HCT116 (cell line): Measurements from ENCODE around the gene GDPD2. TPM values are rescaled to one million over a fixed set of nuclear protein-coding genes. Genes with fewer than 3 reads are reported as not detected.

Source experiments
- ATAC-seq: fragments of 200-7000 bp; cut with Tn5 transposase; 2 replicates; pipeline ENCODE4 v1.9.1; 2020; ENCODE audit warnings: mild to moderate bottlenecking, moderate library complexity
- BruUV-seq: library from RNA; stranded (reverse); fragments of 400-500 nt; replicated peaks from 2 replicates; lab custom pipeline; 2021; lab: Mats Ljungman, UMichigan
- CTCF ChIA-PET: fragments of 300-600 bp; sonication (Branson Sonifier 250); formaldehyde crosslinking; loops from one replicate; lab custom pipeline; 2021; ENCODE audit warnings: antibody characterized with exemption; lab: Charles Lee
- POLR2A ChIA-PET: fragments of 300-600, 350-600 bp; sonication (Branson Sonifier 250); formaldehyde crosslinking; loops from one replicate; lab custom pipeline; 2021; ENCODE audit warnings: antibody characterized with exemption; lab: Charles Lee
- RAD21 ChIA-PET, 2 experiments: fragments of 300-600 bp; sonication (Branson Sonifier 250); formaldehyde crosslinking; loops; one replicate each; lab custom pipeline; 2023; ENCODE audit warnings: low total read pairs in 2 of 2; ENCODE audit not compliant: uncharacterized antibody in 2 of 2, unreplicated experiment in 2 of 2, low non-redundant PET in 1 of 2; lab: Charles Lee
- DNase-seq: peaks from one replicate; pipeline ENCODE4 v3.0.0-alpha.2; 2010; ENCODE audit warnings: low read depth, low spot score
- H2AFZ ChIP-seq: fragments of 200-600 bp; shearing (Covaris generic), sonication (generic); 2 replicates; pipeline ENCODE4 v1.6.1; 2017; ENCODE audit warnings: low read depth, mixed run types, mixed read lengths, antibody characterized with exemption, low read length; ENCODE audit not compliant: poor library complexity, severe bottlenecking
- H3K27ac ChIP-seq: 2 replicates; pipeline ENCODE4 v1.5.1; 2012; ENCODE audit warnings: low read depth, low read length
- H3K27me3 ChIP-seq: fragments of 200-600 bp; sonication (generic); 2 replicates; pipeline ENCODE4 v1.6.1; 2016; ENCODE audit warnings: mixed run types, low read length, mixed read lengths; ENCODE audit not compliant: insufficient read depth
- H3K36me3 ChIP-seq, 2 experiments: fragments of 200-500 bp in 1 of 2; fragments of 200-600 bp in 1 of 2; sonication (Bioruptor generic) in 1 of 2; sonication (generic) in 1 of 2; 2 replicates each; pipeline versions ENCODE4 v1.5.1 to v1.6.1; 2014 to 2016; ENCODE audit warnings: low read length in 2 of 2, inconsistent platforms in 1 of 2, mixed read lengths in 1 of 2, mixed run types in 1 of 2; ENCODE audit not compliant: insufficient read depth in 2 of 2, control insufficient read depth in 1 of 2
- H3K4me1 ChIP-seq, 2 experiments: fragments of 200-600 bp in 1 of 2; sonication (generic) in 1 of 2; 2 replicates each; pipeline versions ENCODE4 v1.5.1 to v1.6.1; 2012 to 2017; ENCODE audit warnings: low read length in 2 of 2, inconsistent platforms in 1 of 2, mild to moderate bottlenecking in 1 of 2, mixed read lengths in 1 of 2, mixed run types in 1 of 2, moderate library complexity in 1 of 2; ENCODE audit not compliant: insufficient read depth in 2 of 2, control insufficient read depth in 1 of 2
- H3K4me2 ChIP-seq: fragments of 200-600 bp; sonication (generic); 2 replicates; pipeline ENCODE4 v1.6.1; 2017; ENCODE audit warnings: mixed run types, low read length, mixed read lengths
- H3K4me3 ChIP-seq, 2 experiments: fragments of 200-600 bp in 1 of 2; sonication (generic) in 1 of 2; replicated peaks in 1 of 2; 2 replicates each; pipeline ENCODE4 v1.5.1; 2011 to 2016; ENCODE audit warnings: low read length in 2 of 2, control low read depth in 1 of 2, low read depth in 1 of 2, mild to moderate bottlenecking in 1 of 2, mixed read lengths in 1 of 2, mixed run types in 1 of 2
- H3K79me2 ChIP-seq: fragments of 200-600 bp; sonication (generic); 2 replicates; pipeline ENCODE4 v1.6.1; 2017; ENCODE audit warnings: mild to moderate bottlenecking, mixed run types, low read length, moderate library complexity, mixed read lengths; ENCODE audit not compliant: insufficient read depth
- H3K9ac ChIP-seq: fragments of 200-600 bp; sonication (generic); 2 replicates; pipeline ENCODE4 v1.6.1; 2016; ENCODE audit warnings: low read length, mixed read lengths
- H3K9me2 ChIP-seq: fragments of 200-600 bp; sonication (generic), shearing (Covaris generic); 2 replicates; pipeline ENCODE4 v1.6.1; 2017; ENCODE audit warnings: mixed run types, mild to moderate bottlenecking, moderate library complexity; ENCODE audit not compliant: insufficient read depth
- H3K9me3 ChIP-seq, 2 experiments: fragments of 200-500 bp in 1 of 2; fragments of 200-600 bp in 1 of 2; sonication (Bioruptor generic) in 1 of 2; sonication (generic) in 1 of 2; 2 replicates each; pipeline ENCODE4 v1.6.1; 2014 to 2017; ENCODE audit warnings: low read length in 2 of 2, mixed read lengths in 2 of 2, inconsistent platforms in 1 of 2, low read depth in 1 of 2, mild to moderate bottlenecking in 1 of 2, mixed run types in 1 of 2, moderate library complexity in 1 of 2; ENCODE audit not compliant: control insufficient read depth in 1 of 2, insufficient read depth in 1 of 2
- H4K20me1 ChIP-seq: fragments of 200-600 bp; sonication (generic), shearing (Covaris generic); 2 replicates; pipeline ENCODE4 v1.6.1; 2017; ENCODE audit warnings: mixed run types, mild to moderate bottlenecking, moderate library complexity; ENCODE audit not compliant: insufficient read depth
- ATF3 ChIP-seq: IDR thresholded peaks from 2 replicates; pipeline ENCODE4 v1.6.1; 2012
- CTCF ChIP-seq, 3 experiments: fragments of 200-600 bp in 1 of 3; sonication (generic) in 1 of 3; IDR thresholded peaks in 2 of 3; conservative IDR thresholded peaks in 1 of 3; 2 replicates each; pipeline ENCODE4 v1.5.1; 2012 to 2017; ENCODE audit warnings: low read depth in 2 of 3, low read length in 2 of 3, antibody characterized with exemption in 1 of 3, borderline replicate concordance in 1 of 3, control low read depth in 1 of 3, mild to moderate bottlenecking in 1 of 3, mixed read lengths in 1 of 3, mixed run types in 1 of 3, moderate library complexity in 1 of 3; ENCODE audit not compliant: insufficient read depth in 1 of 3
- EGR1 ChIP-seq: IDR thresholded peaks from 2 replicates; pipeline ENCODE4 v1.6.1; 2012; ENCODE audit warnings: low read depth
- EZH2phosphoT487 ChIP-seq: fragments of 200-600 bp; IDR thresholded peaks from 2 replicates; pipeline ENCODE4 v1.6.1; 2018; ENCODE audit warnings: antibody characterized with exemption, borderline replicate concordance
- REST ChIP-seq: IDR thresholded peaks from 2 replicates; pipeline ENCODE4 v1.6.1; 2012; ENCODE audit warnings: low read depth
- SP1 ChIP-seq: IDR thresholded peaks from 2 replicates; pipeline ENCODE4 v1.6.1; 2012; ENCODE audit warnings: low read depth
- ZNF274 ChIP-seq: fragments of 200-500 bp; sonication (Bioruptor generic); IDR thresholded peaks from 2 replicates; pipeline ENCODE4 v1.6.1; 2014; ENCODE audit warnings: mild to moderate bottlenecking, low read depth, low read length, inconsistent platforms
- intact Hi-C: fragments of 100-400 bp; cut with micrococcal nuclease; formaldehyde crosslinking; loops from 2 replicates; pipeline ENCODE4 v1.10.0; 2022
- total RNA-seq: library from RNA; stranded (reverse); gene quantifications from one replicate; pipeline ENCODE4 v1.2.1, GENCODE V29; 2021; ENCODE audit not compliant: unreplicated experiment

GDPD2 gene
- total RNA-seq, 1 experiment from 2014 or later: not detected

- Histone ChIP-seq H3K79me2 (peaks cover 15% of the 10 kb centered on the region), H3K4me2 (no peak overlapping the region), H3K4me3 (no peak overlapping the region), H3K9ac (no peak overlapping the region), H4K20me1 (no peaks in the 10 kb centered on the region), H3K27me3 (no peaks in the 10 kb centered on the region), H2AFZ (no peak overlapping the region), H3K9me3 (no peaks in the 10 kb centered on the region), H3K9me2 (no peaks in the 10 kb centered on the region), H3K36me3 (no peaks in the 10 kb centered on the region), H3K4me1 (peaks cover 74 to 79% of the 10 kb centered on the region in 2 experiments), H3K27ac (no peak overlapping the region)
- ATAC-seq (no peak), DNase-seq (no peak)
- TF ChIP-seq SP1: no peak
- TF ChIP-seq EGR1: no peak
- TF ChIP-seq EZH2phosphoT487: no peak
- no peak for TF ChIP-seq CTCF (IDR thresholded peaks at IDR 0.05 in 2 of 3, conservative IDR thresholded peaks at IDR 0.05 in 1 of 3; ENCODE audit: borderline replicate concordance in 1 of 3, insufficient read depth in 1 of 3, low read depth in 2 of 3, low read length in 2 of 3)
- TF ChIP-seq ATF3: no peak
- TF ChIP-seq ZNF274: no peak
- no peak for TF ChIP-seq REST
- RAD21 ChIA-PET: no interaction called here
- CTCF ChIA-PET: interaction anchor here (1.6 kb wide), 1 partner anchor 184 kb away, joined by 3 read pairs; no protein-coding TSS in a partner anchor
- intact Hi-C loops: no loop called here
- no TSS peak for BruUV-seq
- POLR2A ChIA-PET: no interaction called here
These were observed 57.5 kb downstream of the GDPD2 start for GRCh38 chrX:70480660-70481018.
